AG10803 (cell line): ENCODE measurements around the gene GNRH2.

Source experiments
- DNase-seq: peaks from one replicate; pipeline ENCODE4 v3.0.0; 2010; ENCODE audit warnings: low read depth
- H3K4me3 ChIP-seq: 2 replicates; pipeline ENCODE4 v1.5.1; 2011; ENCODE audit warnings: mild to moderate bottlenecking, low read length, control low read depth
- CTCF ChIP-seq: conservative IDR thresholded peaks from 2 replicates; pipeline ENCODE4 v1.5.1; 2011; ENCODE audit warnings: mild to moderate bottlenecking, low read length, control low read depth, inconsistent platforms

The GNRH2 gene

GRCh38 chr20:3042625-3043024, 797 bp upstream of the GNRH2 start:
- no peak for DNase-seq
- H3K4me3 ChIP-seq: no peak overlapping the region
- TF ChIP-seq CTCF: no peak

GRCh38 chr20:3044336-3044965, 1.0 kb downstream of the GNRH2 start:
- DNase-seq: no peak
- H3K4me3 ChIP-seq: no peak overlapping the region
- no peak for TF ChIP-seq CTCF

GRCh38 chr20:3045042-3045815, 1.8 kb downstream of the GNRH2 start:
- no peak for TF ChIP-seq CTCF

GRCh38 chr20:3045816-3046676, 2.6 kb downstream of the GNRH2 start, which contains the start of gene MRPS26:
TSS of gene MRPS26 (plus strand) at chr20:3046052. CDS start at chr20:3046069, 17 bp downstream.
- peak within 1 kb of the TSS; percentile 79 for H3K4me3 ChIP-seq

More at GRCh38 chr20:3045042-3045815, 1.8 kb downstream of the GNRH2 start:
- DNase-seq: peak; percentile 59
- H3K4me3 ChIP-seq: peak overlapping the region; percentile 79

GRCh38 chr20:3046677-3047462, 3.4 kb downstream of the GNRH2 start:
- TF ChIP-seq CTCF: no peak
- DNase-seq: no peak

More at GRCh38 chr20:3045816-3046676, 2.6 kb downstream of the GNRH2 start, which contains the start of gene MRPS26:
- DNase-seq: peak; percentile 85
- TF ChIP-seq CTCF: no peak

More at GRCh38 chr20:3046677-3047462, 3.4 kb downstream of the GNRH2 start:
- H3K4me3 ChIP-seq: peak overlapping the region; percentile 79
